Measurements from ENCODE around the gene NFKBIB.
"Not testable (repeated sequence)": the region's sequence is repeated elsewhere in the genome, so short reads cannot be mapped to it uniquely, and the experiment has no call there.

DNA sequence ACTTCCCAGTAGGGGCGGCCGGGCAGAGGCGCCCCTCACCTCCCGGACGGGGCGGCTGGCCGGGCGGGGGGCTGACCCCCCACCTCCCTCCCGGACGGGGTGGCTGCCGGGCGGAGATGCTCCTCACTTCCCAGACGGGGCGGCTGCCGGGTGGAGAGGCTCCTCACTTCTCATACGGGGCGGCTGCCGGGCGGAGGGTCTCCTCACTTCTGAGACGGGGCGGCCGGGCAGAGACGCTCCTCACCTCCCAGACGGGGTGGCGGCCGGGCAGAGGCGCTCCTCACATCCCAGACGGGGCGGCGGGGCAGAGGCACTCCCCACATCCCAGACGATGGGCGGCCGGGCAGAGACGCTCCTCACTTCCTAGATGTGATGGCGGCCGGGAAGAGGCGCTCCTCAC, 44.0 kb upstream of the NFKBIB start:
- TF ChIP-seq, protein P1, sequence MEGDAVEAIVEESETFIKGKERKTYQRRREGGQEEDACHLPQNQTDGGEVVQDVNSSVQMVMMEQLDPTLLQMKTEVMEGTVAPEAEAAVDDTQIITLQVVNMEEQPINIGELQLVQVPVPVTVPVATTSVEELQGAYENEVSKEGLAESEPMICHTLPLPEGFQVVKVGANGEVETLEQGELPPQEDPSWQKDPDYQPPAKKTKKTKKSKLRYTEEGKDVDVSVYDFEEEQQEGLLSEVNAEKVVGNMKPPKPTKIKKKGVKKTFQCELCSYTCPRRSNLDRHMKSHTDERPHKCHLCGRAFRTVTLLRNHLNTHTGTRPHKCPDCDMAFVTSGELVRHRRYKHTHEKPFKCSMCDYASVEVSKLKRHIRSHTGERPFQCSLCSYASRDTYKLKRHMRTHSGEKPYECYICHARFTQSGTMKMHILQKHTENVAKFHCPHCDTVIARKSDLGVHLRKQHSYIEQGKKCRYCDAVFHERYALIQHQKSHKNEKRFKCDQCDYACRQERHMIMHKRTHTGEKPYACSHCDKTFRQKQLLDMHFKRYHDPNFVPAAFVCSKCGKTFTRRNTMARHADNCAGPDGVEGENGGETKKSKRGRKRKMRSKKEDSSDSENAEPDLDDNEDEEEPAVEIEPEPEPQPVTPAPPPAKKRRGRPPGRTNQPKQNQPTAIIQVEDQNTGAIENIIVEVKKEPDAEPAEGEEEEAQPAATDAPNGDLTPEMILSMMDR (conservative IDR thresholded peaks at IDR 0.05 in 1 of 2, IDR thresholded peaks at IDR 0.05 in 1 of 2; ENCODE audit: extremely low read depth in 1 of 2, insufficient read depth in 1 of 2, low read depth in 1 of 2, low read length in 2 of 2), result not testable (repeated sequence)
- TF ChIP-seq EZH2 (IDR thresholded peaks at IDR 0.05; ENCODE audit: borderline replicate concordance, low read length), result not testable (repeated sequence)
